Loucy (cell line): ENCODE data around the gene CYP4F22.

Source experiments
- EZH2phosphoT487 ChIP-seq: fragments of 200-600 bp; IDR thresholded peaks from 2 replicates; pipeline ENCODE4 v1.6.1; 2018; ENCODE audit warnings: antibody characterized with exemption, mild to moderate bottlenecking, moderate library complexity, borderline replicate concordance
- TF ChIP-seq, protein P1 (sequence below): fragments of 200-600 bp; sonication (generic); conservative IDR thresholded peaks from 2 replicates; pipeline ENCODE4 v1.5.1; 2014; ENCODE audit warnings: mild to moderate bottlenecking, antibody characterized with exemption, low read length

- no peak for TF ChIP-seq EZH2phosphoT487
- TF ChIP-seq, protein P1, sequence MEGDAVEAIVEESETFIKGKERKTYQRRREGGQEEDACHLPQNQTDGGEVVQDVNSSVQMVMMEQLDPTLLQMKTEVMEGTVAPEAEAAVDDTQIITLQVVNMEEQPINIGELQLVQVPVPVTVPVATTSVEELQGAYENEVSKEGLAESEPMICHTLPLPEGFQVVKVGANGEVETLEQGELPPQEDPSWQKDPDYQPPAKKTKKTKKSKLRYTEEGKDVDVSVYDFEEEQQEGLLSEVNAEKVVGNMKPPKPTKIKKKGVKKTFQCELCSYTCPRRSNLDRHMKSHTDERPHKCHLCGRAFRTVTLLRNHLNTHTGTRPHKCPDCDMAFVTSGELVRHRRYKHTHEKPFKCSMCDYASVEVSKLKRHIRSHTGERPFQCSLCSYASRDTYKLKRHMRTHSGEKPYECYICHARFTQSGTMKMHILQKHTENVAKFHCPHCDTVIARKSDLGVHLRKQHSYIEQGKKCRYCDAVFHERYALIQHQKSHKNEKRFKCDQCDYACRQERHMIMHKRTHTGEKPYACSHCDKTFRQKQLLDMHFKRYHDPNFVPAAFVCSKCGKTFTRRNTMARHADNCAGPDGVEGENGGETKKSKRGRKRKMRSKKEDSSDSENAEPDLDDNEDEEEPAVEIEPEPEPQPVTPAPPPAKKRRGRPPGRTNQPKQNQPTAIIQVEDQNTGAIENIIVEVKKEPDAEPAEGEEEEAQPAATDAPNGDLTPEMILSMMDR: no peak
Observed at GRCh38 chr19:15527705-15528104, 19.4 kb downstream of the CYP4F22 start.
